Omental fat pad (tissue), 4 donors: ENCODE measurements around the gene ARID5B. TPM values are rescaled to one million over a fixed set of nuclear protein-coding genes. Genes with fewer than 3 reads are reported as not detected.

Source experiments
- ATAC-seq: fragments of 150-250 bp; one replicate; pipeline ENCODE4 v1.9.1; 2016; ENCODE audit warnings: mild to moderate bottlenecking, moderate library complexity; ENCODE audit not compliant: low FRiP score
- DNase-seq: peaks from one replicate; pipeline ENCODE4 v3.0.0-alpha.2; 2019; ENCODE audit warnings: low spot score
- total RNA-seq, 4 donors: library from RNA; depleted of rRNA; stranded (reverse); fragments of >200 nt; gene quantifications; one replicate each; pipeline ENCODE4 v1.1.0, GENCODE V29; 2016
- TF ChIP-seq, protein P1 (sequence below), 3 donors: fragments of 450-650 bp; IDR thresholded peaks; one replicate each; pipeline ENCODE4 v1.5.1; 2016 to 2017; ENCODE audit warnings: antibody characterized with exemption in 3 of 3, mild to moderate bottlenecking in 3 of 3, moderate library complexity in 2 of 3

The ARID5B gene
- total RNA-seq, 4 donors from 2014 or later = 57.5 to 163 (median 123) TPM

DNA sequence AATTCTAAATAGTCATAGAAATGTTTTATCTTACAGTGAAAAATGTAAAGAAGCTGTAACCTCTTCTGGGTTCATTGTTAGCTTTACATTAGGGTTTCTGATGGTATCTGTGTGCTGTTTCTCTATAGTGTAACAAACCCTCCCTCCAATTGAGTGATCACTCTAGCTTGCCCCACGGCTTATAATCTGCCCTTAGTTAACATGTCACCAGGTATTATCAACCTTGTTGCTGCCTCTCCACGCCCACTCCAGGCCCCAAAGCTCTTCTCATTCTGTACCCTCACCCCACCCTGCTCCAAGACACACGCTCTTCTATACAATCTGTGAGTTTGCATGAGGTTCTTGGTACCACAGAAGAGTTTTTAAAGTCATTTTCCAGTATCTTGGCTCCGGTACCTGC, 139.4 kb downstream of the ARID5B start:
- DNase-seq (no peak), ATAC-seq (no peak)
- TF ChIP-seq, protein P1, sequence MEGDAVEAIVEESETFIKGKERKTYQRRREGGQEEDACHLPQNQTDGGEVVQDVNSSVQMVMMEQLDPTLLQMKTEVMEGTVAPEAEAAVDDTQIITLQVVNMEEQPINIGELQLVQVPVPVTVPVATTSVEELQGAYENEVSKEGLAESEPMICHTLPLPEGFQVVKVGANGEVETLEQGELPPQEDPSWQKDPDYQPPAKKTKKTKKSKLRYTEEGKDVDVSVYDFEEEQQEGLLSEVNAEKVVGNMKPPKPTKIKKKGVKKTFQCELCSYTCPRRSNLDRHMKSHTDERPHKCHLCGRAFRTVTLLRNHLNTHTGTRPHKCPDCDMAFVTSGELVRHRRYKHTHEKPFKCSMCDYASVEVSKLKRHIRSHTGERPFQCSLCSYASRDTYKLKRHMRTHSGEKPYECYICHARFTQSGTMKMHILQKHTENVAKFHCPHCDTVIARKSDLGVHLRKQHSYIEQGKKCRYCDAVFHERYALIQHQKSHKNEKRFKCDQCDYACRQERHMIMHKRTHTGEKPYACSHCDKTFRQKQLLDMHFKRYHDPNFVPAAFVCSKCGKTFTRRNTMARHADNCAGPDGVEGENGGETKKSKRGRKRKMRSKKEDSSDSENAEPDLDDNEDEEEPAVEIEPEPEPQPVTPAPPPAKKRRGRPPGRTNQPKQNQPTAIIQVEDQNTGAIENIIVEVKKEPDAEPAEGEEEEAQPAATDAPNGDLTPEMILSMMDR (IDR thresholded peaks at IDR 0.05) = no peak

DNA sequence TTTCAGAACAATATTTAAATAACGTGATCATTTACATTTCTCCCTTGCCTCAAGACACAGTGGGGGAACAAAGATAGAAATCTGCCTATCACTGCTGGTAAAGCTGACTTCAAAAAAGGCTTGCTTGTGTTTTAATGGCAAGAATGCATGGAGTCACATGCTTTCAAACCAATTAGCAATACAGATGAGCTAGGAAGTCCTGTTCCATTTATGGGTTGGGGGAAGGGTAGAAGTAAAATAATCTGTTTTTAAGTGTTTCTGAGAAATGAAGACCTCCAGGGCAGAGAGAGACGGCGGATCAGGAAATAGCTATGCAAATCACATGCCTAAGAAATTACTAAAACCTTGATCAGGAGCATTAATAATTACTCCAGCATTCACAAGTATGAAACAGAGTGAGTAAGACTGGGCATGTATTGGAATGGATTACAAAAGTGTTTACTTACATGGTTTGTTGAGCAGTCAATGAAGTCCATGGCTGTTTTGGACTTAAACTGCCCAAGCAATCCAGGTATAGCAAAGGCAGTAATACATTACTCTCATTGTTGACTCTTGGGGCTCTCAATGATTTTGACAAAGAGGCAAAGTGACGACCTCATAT, 142.0 kb downstream of the ARID5B start:
- ATAC-seq (no peak), DNase-seq (no peak)
- TF ChIP-seq, protein P1 (IDR thresholded peaks at IDR 0.05) = no peak

DNA sequence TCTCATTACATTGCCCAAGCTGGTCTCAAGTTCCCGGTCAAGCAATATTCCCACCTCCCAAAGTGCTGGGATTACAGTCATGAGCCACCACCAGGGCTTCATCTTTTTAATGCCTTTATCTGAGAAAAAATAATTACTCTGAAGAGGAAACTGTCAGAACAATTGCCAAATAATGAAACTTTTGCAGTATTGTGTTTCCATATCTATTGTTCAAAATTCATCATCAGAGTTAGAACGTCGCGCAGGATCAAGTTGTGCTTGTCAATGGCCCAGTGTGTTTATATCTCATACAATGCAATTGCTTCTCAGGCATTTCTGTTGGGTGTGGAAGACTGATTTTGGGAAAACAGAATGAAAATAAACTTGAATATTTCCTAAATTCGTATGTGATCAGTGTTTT, 143.1 kb downstream of the ARID5B start:
- DNase-seq = no peak
- TF ChIP-seq, protein P1 (IDR thresholded peaks at IDR 0.05) = no peak
- no peak for ATAC-seq

DNA sequence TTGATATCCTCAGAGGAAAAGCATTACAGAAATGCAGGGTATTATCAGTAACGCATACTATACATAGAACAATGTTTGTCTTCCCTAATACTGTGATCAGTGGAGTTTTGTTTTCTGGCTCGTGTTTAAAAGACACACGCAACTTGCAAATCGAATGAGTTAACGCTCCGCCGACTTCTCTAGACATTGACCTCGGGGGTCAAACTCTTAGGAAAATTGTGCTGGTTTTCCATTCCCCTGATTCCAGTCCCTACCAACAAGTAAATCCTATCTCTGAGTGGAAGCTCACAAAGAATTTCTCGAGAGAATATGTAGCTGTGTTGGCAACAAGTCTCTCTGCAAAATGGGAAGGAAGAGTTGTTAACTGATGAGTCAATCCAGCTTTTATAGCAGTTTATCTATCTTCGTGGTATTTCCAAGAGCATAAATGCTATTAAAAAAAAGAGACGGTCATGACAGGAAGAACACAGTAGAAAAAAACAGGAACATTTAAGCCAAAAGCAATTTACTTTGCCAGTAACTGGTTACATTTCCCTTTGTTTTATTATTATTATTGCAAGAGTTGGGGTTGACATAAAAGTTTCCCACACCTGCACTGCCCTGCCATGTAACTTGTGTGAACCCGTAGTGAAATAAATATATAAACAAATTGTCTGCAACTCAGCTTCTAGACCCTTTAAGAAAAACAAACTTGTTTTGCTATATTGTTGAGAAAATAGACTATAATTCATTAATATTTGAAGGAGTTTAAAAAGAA, 144.4 kb downstream of the ARID5B start:
- ATAC-seq (peak; percentile 38), DNase-seq (no peak)
- TF ChIP-seq, protein P1 (IDR thresholded peaks at IDR 0.05) = no peak

DNA sequence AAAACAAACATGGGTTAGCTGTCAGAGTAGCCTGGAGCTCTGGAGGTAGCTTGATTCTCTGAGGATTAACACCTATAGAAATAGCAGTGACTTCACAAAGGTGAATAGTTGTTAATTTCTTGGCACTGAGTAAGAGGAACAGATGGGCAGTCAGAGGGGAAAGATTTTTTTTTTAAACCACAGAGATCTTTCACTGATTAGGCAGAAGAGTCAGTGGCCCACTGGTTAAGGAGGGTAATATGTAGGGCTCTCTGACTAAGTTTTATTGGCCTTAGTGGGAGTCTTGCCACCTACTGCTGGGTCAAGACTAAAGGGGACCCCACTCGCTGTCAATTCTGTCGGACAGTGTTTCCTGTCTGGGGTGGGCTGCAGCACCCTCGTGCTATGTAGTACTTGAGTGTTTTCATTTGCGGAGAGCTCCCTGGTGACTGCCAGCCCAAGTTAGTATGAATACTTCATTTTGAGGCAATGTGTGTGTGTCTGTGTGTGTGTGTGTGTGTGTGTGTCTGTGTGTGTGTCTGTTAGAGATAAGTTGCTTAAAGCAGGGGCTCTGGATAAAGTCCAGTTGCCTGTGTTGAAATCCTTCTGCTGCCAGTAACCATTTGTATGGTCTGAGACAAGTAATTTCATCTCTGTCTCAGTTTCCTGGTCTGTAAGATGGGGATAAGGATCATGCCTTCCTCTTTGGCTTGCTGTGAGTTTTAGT, 145.2 kb downstream of the ARID5B start:
- DNase-seq = no peak
- no peak for ATAC-seq
- TF ChIP-seq, protein P1 (IDR thresholded peaks at IDR 0.05) = no peak

DNA sequence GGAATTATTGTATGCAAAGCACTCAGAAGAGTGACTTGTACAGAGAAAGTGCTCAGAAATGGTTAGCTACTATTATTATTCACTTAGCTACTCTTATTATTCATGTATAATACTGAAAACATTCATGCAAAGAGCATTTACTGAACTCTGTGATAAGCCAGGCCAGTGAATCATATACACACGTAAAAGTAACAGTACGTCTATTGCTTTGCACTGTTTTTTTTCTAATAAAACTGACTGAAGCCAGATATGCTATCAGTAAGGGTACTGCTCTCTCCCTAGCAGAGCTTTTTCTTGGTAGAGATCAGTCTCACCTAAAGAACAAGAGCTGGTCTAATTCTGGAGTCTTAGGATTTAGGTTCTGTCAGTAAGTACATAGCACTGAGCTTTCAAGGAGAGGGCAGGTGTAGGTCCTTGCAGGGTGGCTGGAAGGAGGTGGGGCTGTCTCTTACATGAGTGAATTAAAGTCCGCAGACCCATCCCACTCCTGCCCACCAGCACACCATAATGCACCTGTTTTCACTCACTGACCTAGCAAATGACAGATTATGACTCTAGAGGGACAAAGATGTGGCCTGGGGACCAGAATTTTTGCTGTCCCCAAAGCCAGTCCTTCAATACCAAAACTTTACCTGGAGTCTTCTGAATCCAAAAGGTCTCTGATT, 145.9 kb downstream of the ARID5B start:
- TF ChIP-seq, protein P1 (IDR thresholded peaks at IDR 0.05) = no peak
- ATAC-seq = no peak

More for the DNA sequence above, 145.9 kb downstream of the ARID5B start:
- DNase-seq = no peak
